ENCODE data around the gene B4GALT6. TPM values are rescaled to one million over a fixed set of nuclear protein-coding genes. Genes with fewer than 3 reads are reported as not detected.

Gene B4GALT6
- total RNA-seq, 4 donors from 2014 or later: 1.8 to 3.4 (median 2.2) TPM

GRCh38 chr18:31688606-31689005 is 4.2 kb upstream of the B4GALT6 start:
- Histone ChIP-seq H3K9me3 (no peaks in the 10 kb centered on the region), H3K4me3 (no peak overlapping the region), H3K36me3 (no peaks in the 10 kb centered on the region), H3K27me3 (peaks cover 4% of the 10 kb centered on the region), H3K4me1 (peaks cover 16% of the 10 kb centered on the region), H3K27ac (no peak overlapping the region)
- TF ChIP-seq POLR2AphosphoS5 (IDR thresholded peaks at IDR 0.05) (no peak), POLR2A (IDR thresholded peaks at IDR 0.05) (no peak), EP300 (IDR thresholded peaks at IDR 0.05) (no peak), CTCF (IDR thresholded peaks at IDR 0.05) (no peak)
- 54% methylated on average over 2 of the region's 2 CpGs for WGBS
- no peak for DNase-seq (ENCODE audit: low spot score in 2 of 2)

GRCh38 chr18:31686986-31687928 is 2.9 kb upstream of the B4GALT6 start:
- H3K27me3 ChIP-seq: peaks cover 4% of the 10 kb centered on the region
- DNase-seq (ENCODE audit: low spot score in 2 of 2): no peak
- no peak for TF ChIP-seq POLR2AphosphoS5 (IDR thresholded peaks at IDR 0.05)
- TF ChIP-seq CTCF (IDR thresholded peaks at IDR 0.05): no peak
- TF ChIP-seq POLR2A (IDR thresholded peaks at IDR 0.05): no peak
- H3K4me3 ChIP-seq: no peak overlapping the region
- H3K9me3 ChIP-seq: no peaks in the 10 kb centered on the region
- no peak overlapping the region for H3K27ac ChIP-seq
- WGBS: 61% methylated on average over 6 of the region's 6 CpGs
- H3K36me3 ChIP-seq: no peaks in the 10 kb centered on the region
- peaks cover 16% of the 10 kb centered on the region for H3K4me1 ChIP-seq

GRCh38 chr18:31686572-31686971 is 2.2 kb upstream of the B4GALT6 start:
- TF ChIP-seq POLR2A (IDR thresholded peaks at IDR 0.05): no peak
- TF ChIP-seq CTCF (IDR thresholded peaks at IDR 0.05): no peak
- Histone ChIP-seq H3K27ac (no peak overlapping the region), H3K9me3 (no peaks in the 10 kb centered on the region), H3K27me3 (peaks cover 4% of the 10 kb centered on the region), H3K36me3 (no peaks in the 10 kb centered on the region), H3K4me3 (no peak overlapping the region), H3K4me1 (peaks cover 16% of the 10 kb centered on the region)
- DNase-seq (ENCODE audit: low spot score in 2 of 2): no peak

- peak overlapping the region; percentile 75 for H3K27ac ChIP-seq
- H3K4me1 ChIP-seq: peaks cover 19% of the 10 kb centered on the region
- peak; percentile 3 to 46 for TF ChIP-seq CTCF (IDR thresholded peaks at IDR 0.05)
- no peak for TF ChIP-seq POLR2AphosphoS5 (IDR thresholded peaks at IDR 0.05)
- no peak for TF ChIP-seq POLR2A (IDR thresholded peaks at IDR 0.05)
- TF ChIP-seq EP300 (IDR thresholded peaks at IDR 0.05): no peak
- no peaks in the 10 kb centered on the region for H3K36me3 ChIP-seq
- H3K27me3 ChIP-seq: no peaks in the 10 kb centered on the region
- WGBS: 8% methylated on average over 19 of the region's 115 CpGs
- H3K4me3 ChIP-seq: peak overlapping the region; percentile 69
- DNase-seq (ENCODE audit: low spot score in 2 of 2): peak in 1 of 2 donors; percentile 65
- H3K9me3 ChIP-seq: no peaks in the 10 kb centered on the region
Measured at GRCh38 chr18:31685097-31686082, 1.0 kb upstream of the B4GALT6 start.

- no peak for DNase-seq (ENCODE audit: low spot score in 2 of 2)
- Histone ChIP-seq H3K27ac (no peak overlapping the region), H3K9me3 (no peaks in the 10 kb centered on the region), H3K4me3 (peak overlapping the region; percentile 69), H3K36me3 (no peaks in the 10 kb centered on the region), H3K4me1 (peaks cover 31% of the 10 kb centered on the region), H3K27me3 (no peaks in the 10 kb centered on the region)
- TF ChIP-seq CTCF (IDR thresholded peaks at IDR 0.05): no peak
- no peak for TF ChIP-seq EP300 (IDR thresholded peaks at IDR 0.05)
- no peak for TF ChIP-seq POLR2AphosphoS5 (IDR thresholded peaks at IDR 0.05)
- 8% methylated on average over 9 of the region's 9 CpGs for WGBS
Measured at GRCh38 chr18:31683968-31684278, 458 bp downstream of the B4GALT6 start.

Measured in suprapubic skin (tissue), 4 donors.